ENCODE data around the gene RNASE11. TPM values are rescaled to one million over a fixed set of nuclear protein-coding genes. Genes with fewer than 3 reads are reported as not detected.

RNASE11 gene
- not detected in 2 replicates for total RNA-seq

GRCh38 chr14:20587489-20588154 lies at the start of gene RNASE11:
TSS of gene RNASE11 (minus strand) at chr14:20588001.
- no peak within 1 kb of the TSS for H3K4me3 ChIP-seq (ENCODE audit: low read depth, low read length)
- DNase-seq (ENCODE audit: low read depth) = no peak
- TF ChIP-seq, protein P1, sequence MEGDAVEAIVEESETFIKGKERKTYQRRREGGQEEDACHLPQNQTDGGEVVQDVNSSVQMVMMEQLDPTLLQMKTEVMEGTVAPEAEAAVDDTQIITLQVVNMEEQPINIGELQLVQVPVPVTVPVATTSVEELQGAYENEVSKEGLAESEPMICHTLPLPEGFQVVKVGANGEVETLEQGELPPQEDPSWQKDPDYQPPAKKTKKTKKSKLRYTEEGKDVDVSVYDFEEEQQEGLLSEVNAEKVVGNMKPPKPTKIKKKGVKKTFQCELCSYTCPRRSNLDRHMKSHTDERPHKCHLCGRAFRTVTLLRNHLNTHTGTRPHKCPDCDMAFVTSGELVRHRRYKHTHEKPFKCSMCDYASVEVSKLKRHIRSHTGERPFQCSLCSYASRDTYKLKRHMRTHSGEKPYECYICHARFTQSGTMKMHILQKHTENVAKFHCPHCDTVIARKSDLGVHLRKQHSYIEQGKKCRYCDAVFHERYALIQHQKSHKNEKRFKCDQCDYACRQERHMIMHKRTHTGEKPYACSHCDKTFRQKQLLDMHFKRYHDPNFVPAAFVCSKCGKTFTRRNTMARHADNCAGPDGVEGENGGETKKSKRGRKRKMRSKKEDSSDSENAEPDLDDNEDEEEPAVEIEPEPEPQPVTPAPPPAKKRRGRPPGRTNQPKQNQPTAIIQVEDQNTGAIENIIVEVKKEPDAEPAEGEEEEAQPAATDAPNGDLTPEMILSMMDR (conservative IDR thresholded peaks at IDR 0.05; ENCODE audit: low read depth, low read length) = no peak

DNA sequence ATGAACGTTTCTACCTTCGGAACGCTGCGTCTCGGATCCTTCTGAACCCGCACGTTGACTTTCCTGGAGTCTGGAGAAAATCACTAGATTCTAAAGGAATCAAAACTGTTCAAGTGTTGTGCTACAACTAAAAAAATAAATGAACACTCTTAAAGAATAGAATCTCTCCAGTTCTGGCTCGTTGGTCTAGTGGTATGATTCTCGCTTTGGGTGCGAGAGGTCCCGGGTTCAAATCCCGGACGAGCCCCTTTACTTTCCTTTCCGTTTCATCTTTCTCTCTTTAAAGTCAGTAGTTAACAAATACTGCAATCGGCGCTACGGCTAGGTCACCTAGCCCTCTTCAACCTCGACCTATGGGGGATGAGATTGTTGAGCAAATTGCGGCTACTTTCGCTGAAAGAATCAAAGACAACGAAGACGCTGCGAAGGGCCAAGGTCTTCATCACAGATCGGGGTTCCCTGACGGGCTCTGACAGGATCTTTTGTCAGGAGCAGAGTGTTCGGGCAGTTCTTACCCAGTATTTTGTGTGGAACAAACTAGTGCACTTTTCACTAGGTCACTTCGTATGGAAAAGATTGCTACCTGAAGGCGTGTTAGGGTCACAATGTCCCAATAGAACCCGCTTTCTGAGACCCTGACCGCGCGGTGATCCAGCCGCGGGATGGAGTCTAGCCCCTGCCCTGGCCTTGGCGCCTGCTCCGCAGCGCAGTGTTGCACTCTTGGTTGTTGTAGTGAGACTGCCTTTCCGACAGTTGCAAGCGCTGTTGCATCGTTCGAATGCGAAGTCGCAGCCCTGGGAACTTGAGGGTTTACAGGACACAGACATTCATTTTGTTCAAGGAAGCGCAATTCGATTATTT lies 45.3 kb upstream of the RNASE11 start:
- peak; percentile 40 for DNase-seq (ENCODE audit: low read depth)
- peak overlapping the region; percentile 49 for H3K4me3 ChIP-seq (ENCODE audit: low read depth, low read length)
- TF ChIP-seq, protein P1 (conservative IDR thresholded peaks at IDR 0.05; ENCODE audit: low read depth, low read length) = no peak

DNA sequence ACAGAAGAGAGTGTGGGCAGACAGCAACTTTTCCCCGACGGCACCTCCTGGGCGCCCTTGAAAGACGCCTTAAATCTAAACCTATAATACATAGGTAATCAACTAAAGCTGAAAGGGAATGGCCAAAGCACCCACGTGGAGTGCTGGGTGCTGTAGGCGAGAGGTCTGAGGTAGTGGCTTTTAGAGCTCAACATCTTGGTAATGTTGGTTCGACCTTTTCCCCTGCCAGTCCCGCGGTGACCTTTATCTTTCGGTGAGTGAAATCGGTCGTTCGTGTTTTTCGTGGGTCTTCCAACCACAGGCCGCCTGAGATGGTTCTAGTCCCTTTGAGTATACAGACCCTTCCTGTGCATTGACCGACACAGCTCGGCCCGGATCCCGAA lies 44.6 kb upstream of the RNASE11 start:
- no peak for DNase-seq (ENCODE audit: low read depth)

DNA sequence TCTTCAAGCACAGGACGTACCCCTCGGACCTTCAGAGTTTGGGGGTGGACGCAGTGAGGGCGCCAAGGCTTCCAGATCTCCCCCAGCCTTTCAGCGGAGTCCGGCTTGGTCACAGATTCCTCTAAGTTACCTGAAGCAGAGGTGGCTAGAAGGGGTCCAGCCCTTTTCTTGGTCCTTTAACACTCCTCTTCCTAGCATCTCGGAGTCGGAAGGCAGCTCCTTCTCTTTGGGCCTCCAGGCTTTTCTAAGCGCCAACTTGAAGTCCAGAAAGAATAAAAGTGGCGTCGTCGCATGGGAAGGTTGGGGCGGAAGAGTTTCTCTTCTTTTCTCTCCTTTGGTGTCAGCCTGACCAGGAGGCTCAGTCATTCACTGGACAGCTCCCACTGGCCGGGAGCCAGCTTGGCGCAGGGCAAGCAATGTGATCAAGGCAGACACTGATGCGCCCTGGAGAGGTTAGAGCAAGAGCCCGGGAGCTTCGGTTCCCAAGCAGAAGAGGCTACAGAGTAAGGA lies 44.1 kb upstream of the RNASE11 start:
- TF ChIP-seq, protein P1 (conservative IDR thresholded peaks at IDR 0.05; ENCODE audit: low read depth, low read length) = no peak
- DNase-seq (ENCODE audit: low read depth) = no peak
- peak overlapping the region; percentile 49 for H3K4me3 ChIP-seq (ENCODE audit: low read depth, low read length)

More for the DNA sequence above, 44.6 kb upstream of the RNASE11 start:
- H3K4me3 ChIP-seq (ENCODE audit: low read depth, low read length) = peak overlapping the region; percentile 49
- TF ChIP-seq, protein P1 (conservative IDR thresholded peaks at IDR 0.05; ENCODE audit: low read depth, low read length) = no peak

DNA sequence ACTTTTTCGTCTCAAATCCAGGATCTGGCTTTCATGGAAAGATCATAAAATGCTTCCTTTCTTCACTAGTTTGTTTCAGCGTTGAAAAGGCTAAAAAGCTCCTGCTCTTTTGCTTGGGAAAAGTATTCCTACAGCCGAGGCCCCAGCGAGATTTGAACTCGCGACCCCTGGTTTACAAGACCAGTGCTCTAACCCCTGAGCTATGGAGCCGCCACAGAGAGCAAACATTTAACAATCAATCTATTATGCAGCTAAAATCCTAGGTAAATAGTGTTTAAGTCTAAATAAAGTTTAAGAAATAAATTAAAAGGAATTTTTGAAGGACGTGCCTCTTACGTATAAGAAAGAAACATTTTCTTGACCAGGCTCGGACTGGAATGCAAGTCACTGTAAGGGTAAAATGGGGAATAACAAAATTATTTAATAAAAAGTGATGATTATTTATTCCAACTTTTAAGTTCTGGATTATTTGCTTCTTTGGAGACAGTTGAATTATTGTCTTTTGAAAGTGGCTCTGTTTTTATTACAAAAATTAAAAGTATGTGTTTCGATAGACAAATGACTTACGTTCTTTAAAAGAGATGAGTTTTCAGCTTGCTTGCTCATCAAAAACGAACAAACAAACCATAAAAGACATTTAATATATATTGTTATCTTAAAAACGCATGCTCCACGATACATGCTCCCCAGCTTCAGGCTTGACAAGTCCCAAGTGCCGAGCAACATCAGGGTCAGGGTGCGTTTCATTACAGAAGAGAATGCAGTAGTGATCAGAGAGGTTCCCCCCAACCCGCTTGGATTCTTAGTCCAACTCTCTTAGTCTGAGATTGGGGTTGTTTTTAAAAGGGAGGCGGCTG lies 43.5 kb upstream of the RNASE11 start:
- peak overlapping the region; percentile 59 for H3K4me3 ChIP-seq (ENCODE audit: low read depth, low read length)
- TF ChIP-seq, protein P1 (conservative IDR thresholded peaks at IDR 0.05; ENCODE audit: low read depth, low read length) = no peak
- DNase-seq (ENCODE audit: low read depth) = no peak

DNA sequence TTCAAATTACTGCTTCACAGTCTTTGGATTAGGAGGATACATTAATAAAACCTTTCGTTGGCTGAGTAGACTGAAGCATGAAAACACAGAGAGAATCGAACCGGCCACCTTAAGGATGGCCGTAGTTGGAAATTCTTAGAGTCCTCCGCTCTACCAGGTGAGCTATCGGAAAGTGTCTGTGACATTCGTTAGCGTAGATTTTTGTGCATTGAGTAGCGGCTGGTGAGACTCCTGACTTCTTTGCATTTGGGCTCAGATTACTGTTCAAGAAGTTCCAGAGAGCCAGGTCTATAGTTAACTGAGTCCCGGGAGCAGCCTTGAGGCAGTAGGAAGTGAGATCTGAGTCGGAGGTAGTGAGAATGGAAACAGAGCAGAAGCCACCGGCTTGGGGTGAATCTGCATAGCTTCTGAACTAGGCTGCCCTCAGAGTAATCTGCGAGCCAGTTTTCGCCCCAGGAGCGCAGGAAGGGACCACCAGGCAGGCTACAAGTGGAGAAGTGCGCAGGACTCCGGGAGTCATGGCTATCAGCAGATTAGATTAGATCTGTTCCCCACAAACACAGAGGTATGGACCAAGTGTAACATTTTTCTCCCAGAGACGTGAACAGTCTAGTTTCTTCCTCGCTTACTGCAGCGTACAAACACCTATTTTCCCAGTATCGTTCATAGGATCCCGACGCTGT lies 42.7 kb upstream of the RNASE11 start:
- TF ChIP-seq, protein P1 (conservative IDR thresholded peaks at IDR 0.05; ENCODE audit: low read depth, low read length) = no peak
- H3K4me3 ChIP-seq (ENCODE audit: low read depth, low read length) = peak overlapping the region; percentile 59
- peak; percentile 27 for DNase-seq (ENCODE audit: low read depth)

All from epithelial cell of proximal tubule (primary cell).